Head of caudate nucleus (tissue), 42 donors: ENCODE results near the gene ANKH.

Experiments used
- DNase-seq, 42 donors: peaks; one replicate each; pipeline versions ENCODE4 v3.0.0 to v3.0.0-alpha.2; 2020 to 2021; ENCODE audit warnings: mixed read lengths in 7 of 42
- intact Hi-C: fragments of 100-400 bp; cut with DNase I; formaldehyde crosslinking; loops from one replicate; pipeline ENCODE4 v1.15.0; 2022

Gene ANKH

GRCh38 chr5:14753947-14754346 lies 117.6 kb downstream of the ANKH start:
- intact Hi-C loops: no loop called here
- no peak for DNase-seq

- intact Hi-C loops: no loop called here
- DNase-seq: no peak
Observed at GRCh38 chr5:14753292-14753691, 118.3 kb downstream of the ANKH start.

GRCh38 chr5:14752497-14753071 lies 119.0 kb downstream of the ANKH start:
- intact Hi-C loops: no loop called here
- DNase-seq: no peak

GRCh38 chr5:14750712-14751111 lies 120.9 kb downstream of the ANKH start:
- no peak for DNase-seq
- intact Hi-C loops: no loop called here

GRCh38 chr5:14749579-14750101 lies 121.9 kb downstream of the ANKH start:
- DNase-seq: no peak
- intact Hi-C loops: no loop called here

GRCh38 chr5:14748180-14748900 lies 123.2 kb downstream of the ANKH start:
- intact Hi-C loops: no loop called here
- no peak for DNase-seq

- DNase-seq: no peak
- intact Hi-C loops: no loop called here
Observed at GRCh38 chr5:14745753-14746152, 125.8 kb downstream of the ANKH start.

- intact Hi-C loops: no loop called here
- no peak for DNase-seq
Observed at GRCh38 chr5:14745188-14745563, 126.4 kb downstream of the ANKH start.

GRCh38 chr5:14744296-14745187 lies 127.0 kb downstream of the ANKH start:
- intact Hi-C loops: no loop called here
- DNase-seq: peak in 2 of 42 donors; percentile 31 to 35

GRCh38 chr5:14743601-14744295 lies 127.8 kb downstream of the ANKH start:
- intact Hi-C loops: no loop called here
- no peak for DNase-seq

- intact Hi-C loops: no loop called here
- no peak for DNase-seq
Observed at GRCh38 chr5:14742498-14742897, 129.1 kb downstream of the ANKH start.

- intact Hi-C loops: no loop called here
- DNase-seq: no peak
Observed at GRCh38 chr5:14741801-14742440, 129.7 kb downstream of the ANKH start.

GRCh38 chr5:14741131-14741530 lies 130.4 kb downstream of the ANKH start:
- DNase-seq: peak in 1 of 42 donors; percentile 58
- intact Hi-C loops: no loop called here

- DNase-seq: no peak
- intact Hi-C loops: no loop called here
Observed at GRCh38 chr5:14739981-14740380, 131.6 kb downstream of the ANKH start.

GRCh38 chr5:14739538-14739937 lies 132.0 kb downstream of the ANKH start:
- DNase-seq: no peak

GRCh38 chr5:14738050-14738449 lies 133.5 kb downstream of the ANKH start:
- no peak for DNase-seq
- intact Hi-C loops: no loop called here

More at GRCh38 chr5:14739538-14739937, 132.0 kb downstream of the ANKH start:
- intact Hi-C loops: no loop called here

GRCh38 chr5:14737291-14737690 lies 134.3 kb downstream of the ANKH start:
- intact Hi-C loops: no loop called here
- DNase-seq: no peak

GRCh38 chr5:14735944-14736343 lies 135.6 kb downstream of the ANKH start:
- DNase-seq: peak in 21 of 42 donors; percentile 30 to 76 (median 51)
- intact Hi-C loops: no loop called here

- DNase-seq: no peak
- intact Hi-C loops: no loop called here
Observed at GRCh38 chr5:14734396-14734795, 137.2 kb downstream of the ANKH start.
